Gastrocnemius medialis (tissue), 4 donors: ENCODE data around the gene CTXN1. TPM values are rescaled to one million over a fixed set of nuclear protein-coding genes. Genes with fewer than 3 reads are reported as not detected.

ENCODE experiments used
- ATAC-seq, 2 donors: fragments of 150-250 bp; one replicate each; pipeline ENCODE4 v1.9.1; 2016
- DNase-seq, 2 donors: peaks; one replicate each; pipeline ENCODE4 v3.0.0-alpha.2; 2019
- H3K27ac ChIP-seq, 4 donors: fragments of 200-600 bp; sonication (generic); 1 replicate in 1 of 4; 2 replicates in 3 of 4; pipeline ENCODE4 v1.5.1; 2016 to 2018; ENCODE audit warnings: mild to moderate bottlenecking in 2 of 4, moderate library complexity in 1 of 4
- H3K27me3 ChIP-seq, 3 donors: fragments of 200-600 bp; sonication (generic) in 2 of 3; 1 replicate in 1 of 3; 2 replicates in 2 of 3; pipeline versions ENCODE4 v1.5.1 to v1.6.0; 2016 to 2019; ENCODE audit warnings: mild to moderate bottlenecking in 1 of 3, moderate library complexity in 1 of 3
- H3K36me3 ChIP-seq, 2 donors: fragments of 200-600 bp; sonication (generic) in 1 of 2; one replicate each; pipeline ENCODE4 v1.5.1; 2017 to 2018
- H3K4me1 ChIP-seq, 2 donors: fragments of 200-600 bp; sonication (generic) in 1 of 2; one replicate each; pipeline ENCODE4 v1.5.1; 2016 to 2017; ENCODE audit warnings: mild to moderate bottlenecking in 2 of 2
- H3K4me3 ChIP-seq, 4 donors: fragments of 200-600 bp; sonication (generic) in 3 of 4; 1 replicate in 1 of 4; 2 replicates in 3 of 4; pipeline ENCODE4 v1.5.1; 2016 to 2019; ENCODE audit warnings: mild to moderate bottlenecking in 2 of 4
- H3K9me3 ChIP-seq, 3 donors: fragments of 200-600 bp; sonication (generic) in 2 of 3; 1 replicate in 1 of 3; 2 replicates in 2 of 3; pipeline ENCODE4 v1.5.1; 2016 to 2019
- CTCF ChIP-seq, 5 experiments: fragments of 450-650 bp in 3 of 5; fragments of 200-600 bp in 2 of 5; sonication (generic) in 2 of 5; IDR thresholded peaks in 4 of 5; conservative IDR thresholded peaks in 1 of 5; 1 replicate in 4 of 5; 2 replicates in 1 of 5; pipeline ENCODE4 v1.5.1; 2016 to 2019; ENCODE audit warnings: antibody characterized with exemption in 5 of 5, mild to moderate bottlenecking in 3 of 5, moderate library complexity in 3 of 5
- POLR2A ChIP-seq, 2 donors: fragments of 450-650 bp; IDR thresholded peaks; one replicate each; pipeline ENCODE4 v1.6.1; 2017; ENCODE audit warnings: antibody characterized with exemption in 2 of 2, mild to moderate bottlenecking in 2 of 2, moderate library complexity in 2 of 2
- in situ Hi-C, 4 donors: fragments of 200-750 bp; cut with MboI; loops; one replicate each; pipeline versions ENCODE4 v1.15.0 to v1.8.0; 2017; ENCODE audit warnings: low sequenced_read_pairs in 4 of 4
- intact Hi-C: fragments of 100-400 bp; cut with DNase I; formaldehyde crosslinking; loops from one replicate; pipeline ENCODE4 v1.15.1; 2023; ENCODE audit warnings: low total_unique reads
- total RNA-seq, 4 donors: library from RNA; depleted of rRNA; stranded (reverse); fragments of >200 nt; gene quantifications; one replicate each; pipeline versions ENCODE4 v1.1.0 to v1.2.3, GENCODE V29; 2016

The CTXN1 gene
- total RNA-seq, 4 donors from 2014 or later = not detected

- in situ Hi-C loops = no loop called here
- H3K4me3 ChIP-seq = no peak overlapping the region
- DNase-seq (no peak), ATAC-seq (no peak)
- no peaks in the 10 kb centered on the region for H3K36me3 ChIP-seq
- intact Hi-C loops = no loop called here
- H3K9me3 ChIP-seq = no peaks in the 10 kb centered on the region
- H3K27me3 ChIP-seq = peaks cover 30 to 38% (median 34%) of the 10 kb centered on the region in 3 donors
- no peak overlapping the region for H3K27ac ChIP-seq
- TF ChIP-seq CTCF (IDR thresholded peaks at IDR 0.05 in 4 of 5, conservative IDR thresholded peaks at IDR 0.05 in 1 of 5) = no peak
- no peak for TF ChIP-seq POLR2A (IDR thresholded peaks at IDR 0.05)
- no peaks in the 10 kb centered on the region for H3K4me1 ChIP-seq
These were observed 48.6 kb downstream of the CTXN1 start for GRCh38 chr19:7877249-7877836.

GRCh38 chr19:7874897-7875273 is 51.0 kb downstream of the CTXN1 start:
- in situ Hi-C loops = no loop called here
- H3K4me3 ChIP-seq = peak overlapping the region in 1 of 4 donors; percentile 19
- peaks cover 35 to 38% (median 37%) of the 10 kb centered on the region in 3 donors for H3K27me3 ChIP-seq

More at GRCh38 chr19:7874897-7875273, 51.0 kb downstream of the CTXN1 start:
- Histone ChIP-seq H3K36me3 (no peaks in the 10 kb centered on the region), H3K4me1 (peaks cover 0 to under 1% of the 10 kb centered on the region in 2 donors), H3K9me3 (no peaks in the 10 kb centered on the region), H3K27ac (no peak overlapping the region)
- DNase-seq (no peak), ATAC-seq (no peak)
- TF ChIP-seq POLR2A (IDR thresholded peaks at IDR 0.05) = no peak
- TF ChIP-seq CTCF (IDR thresholded peaks at IDR 0.05 in 4 of 5, conservative IDR thresholded peaks at IDR 0.05 in 1 of 5) = no peak
- intact Hi-C loops = no loop called here

Other genes with a start within 250 kb of the CTXN1 start
- 1 to 10 TPM in 1 of 4 donors, under 1 TPM in 1, not detected in 2; 0.16 to 1.2 TPM for gene MCEMP1, start 249.0 kb downstream of the CTXN1 start, total RNA-seq
- gene TRAPPC5, start 245.3 kb downstream of the CTXN1 start, total RNA-seq = 100 to 1,000 TPM; 109 to 146 (median 126) TPM
- not detected for gene FCER2, start 224.0 kb downstream of the CTXN1 start, total RNA-seq
- gene CLEC4G, start 194.0 kb downstream of the CTXN1 start, total RNA-seq = under 1 TPM in 1 of 4 donors, not detected in 3; 0.86 TPM
- gene CD209, start 178.6 kb downstream of the CTXN1 start, total RNA-seq = 1 to 10 TPM in 3 of 4 donors, under 1 TPM in 1; 0.56 to 1.3 (median 1.0) TPM
- not detected for gene CLEC4M, start 162.9 kb downstream of the CTXN1 start, total RNA-seq
- 10 to 100 TPM; 17.5 to 24.6 (median 20.4) TPM for gene EVI5L, start 95.9 kb downstream of the CTXN1 start, total RNA-seq
- gene PRR36, start 51.7 kb downstream of the CTXN1 start, total RNA-seq = not detected
- gene LRRC8E, start 37.6 kb downstream of the CTXN1 start, total RNA-seq = 1 to 10 TPM in 1 of 4 donors, not detected in 3; 2.1 TPM
- gene MAP2K7, start 22.3 kb downstream of the CTXN1 start, total RNA-seq = 10 to 100 TPM; 17.7 to 41.7 (median 32.9) TPM
- gene TGFBR3L, start 11.3 kb downstream of the CTXN1 start, total RNA-seq = 1 to 10 TPM in 2 of 4 donors, under 1 TPM in 1, not detected in 1; 0.62 to 2.6 (median 1.5) TPM
- 10 to 100 TPM in 1 of 4 donors, 1 to 10 TPM in 3; 4.6 to 10.9 (median 7.1) TPM for gene SNAPC2, start 5.8 kb downstream of the CTXN1 start, total RNA-seq
- 100 to 1,000 TPM in 1 of 4 donors, 10 to 100 TPM in 3; 53.9 to 168 (median 94.1) TPM for gene TIMM44, start 17.5 kb upstream of the CTXN1 start, total RNA-seq
- gene ELAVL1, start 79.5 kb upstream of the CTXN1 start, total RNA-seq = 10 to 100 TPM; 18.2 to 40.5 (median 28.9) TPM
- gene CCL25, start 126.6 kb upstream of the CTXN1 start, total RNA-seq = not detected
- under 1 TPM in 1 of 4 donors, not detected in 3; 0.15 TPM for gene FBN3, start 223.5 kb upstream of the CTXN1 start, total RNA-seq